HUES48 (cell line): ENCODE measurements around the gene HES2.

Source experiments
- H3K27ac ChIP-seq: one replicate; pipeline ENCODE4 v1.7.0; 2013; ENCODE audit warnings: low read depth, low read length, inconsistent platforms
- H3K27me3 ChIP-seq: 2 replicates; pipeline ENCODE4 v1.6.1; 2013; ENCODE audit warnings: mild to moderate bottlenecking, low read length; ENCODE audit not compliant: control insufficient read depth, insufficient read depth
- H3K36me3 ChIP-seq: 2 replicates; pipeline ENCODE4 v1.6.1; 2013; ENCODE audit warnings: low read length; ENCODE audit not compliant: control insufficient read depth, insufficient read depth
- H3K4me1 ChIP-seq: 2 replicates; pipeline ENCODE4 v1.6.1; 2013; ENCODE audit warnings: mild to moderate bottlenecking, low read length; ENCODE audit not compliant: control insufficient read depth, insufficient read depth
- H3K4me3 ChIP-seq: 2 replicates; pipeline ENCODE4 v1.5.1; 2013; ENCODE audit warnings: mild to moderate bottlenecking, low read depth, low read length
- H3K9ac ChIP-seq: 2 replicates; pipeline ENCODE4 v1.6.1; 2013; ENCODE audit warnings: mild to moderate bottlenecking, low read depth, low read length, moderate library complexity
- H3K9me3 ChIP-seq: 2 replicates; pipeline ENCODE4 v1.6.1; 2013; ENCODE audit warnings: low read length; ENCODE audit not compliant: control insufficient read depth, insufficient read depth

HES2 gene

GRCh38 chr1:6419804-6420453 lies at the start of gene HES2:
Gene HES2 (minus strand): TSS chr1:6419919. CDS start chr1:6419820, 99 bp downstream.
- Histone ChIP-seq H3K27me3 (peaks cover 99% of the 10 kb centered on the region), H3K4me1 (peaks cover 9% of the 10 kb centered on the region), H3K4me3 (peak within 1 kb of the TSS; percentile 56), H3K27ac (no peak within 1 kb of the TSS), H3K9me3 (no peaks in the 10 kb centered on the region), H3K9ac (no peak within 1 kb of the TSS), H3K36me3 (no peaks in the 10 kb centered on the region)

- Histone ChIP-seq H3K9ac (no peak overlapping the region), H3K27ac (no peak overlapping the region), H3K27me3 (no peaks in the 10 kb centered on the region), H3K9me3 (no peaks in the 10 kb centered on the region), H3K36me3 (peaks cover 41% of the 10 kb centered on the region), H3K4me3 (no peak overlapping the region), H3K4me1 (peaks cover 4% of the 10 kb centered on the region; the same call in 1 of the 2 replicates)
These were observed 49.2 kb upstream of the HES2 start for GRCh38 chr1:6468729-6469461.

GRCh38 chr1:6467744-6468688 lies 48.3 kb upstream of the HES2 start:
- H3K4me1 ChIP-seq: peaks cover 4% of the 10 kb centered on the region; the same call in 1 of the 2 replicates
- H3K27me3 ChIP-seq: no peaks in the 10 kb centered on the region
- no peak overlapping the region for H3K4me3 ChIP-seq
- no peak overlapping the region for H3K9ac ChIP-seq
- no peaks in the 10 kb centered on the region for H3K9me3 ChIP-seq
- H3K27ac ChIP-seq: no peak overlapping the region
- peaks cover 41% of the 10 kb centered on the region for H3K36me3 ChIP-seq

- H3K4me3 ChIP-seq: no peak overlapping the region
- peaks cover 4% of the 10 kb centered on the region; the same call in 1 of the 2 replicates for H3K4me1 ChIP-seq
- H3K9ac ChIP-seq: no peak overlapping the region
- no peaks in the 10 kb centered on the region for H3K9me3 ChIP-seq
- H3K27ac ChIP-seq: no peak overlapping the region
- H3K27me3 ChIP-seq: no peaks in the 10 kb centered on the region
- peaks cover 39% of the 10 kb centered on the region for H3K36me3 ChIP-seq
These were observed 47.5 kb upstream of the HES2 start for GRCh38 chr1:6467224-6467623.

- H3K27me3 ChIP-seq: no peaks in the 10 kb centered on the region
- peaks cover 4% of the 10 kb centered on the region; the same call in 1 of the 2 replicates for H3K4me1 ChIP-seq
- H3K27ac ChIP-seq: no peak overlapping the region
These were observed 47.0 kb upstream of the HES2 start for GRCh38 chr1:6466751-6467150.

GRCh38 chr1:6466023-6466422 lies 46.3 kb upstream of the HES2 start, which contains the start of gene TNFRSF25:
Gene TNFRSF25 (minus strand): TSS chr1:6466173. CDS start chr1:6466107, 66 bp downstream.
- H3K36me3 ChIP-seq: peaks cover 41% of the 10 kb centered on the region
- H3K4me1 ChIP-seq: peaks cover 4% of the 10 kb centered on the region; the same call in 1 of the 2 replicates
- H3K9me3 ChIP-seq: no peaks in the 10 kb centered on the region
- H3K27ac ChIP-seq: no peak within 1 kb of the TSS
- no peak within 1 kb of the TSS; the same call in 1 of the 2 replicates for H3K9ac ChIP-seq
- H3K4me3 ChIP-seq: peak within 1 kb of the TSS; percentile 47; the same call in 1 of the 2 replicates
- H3K27me3 ChIP-seq: no peaks in the 10 kb centered on the region

More at GRCh38 chr1:6466751-6467150, 47.0 kb upstream of the HES2 start:
- Histone ChIP-seq H3K36me3 (peaks cover 41% of the 10 kb centered on the region), H3K9me3 (no peaks in the 10 kb centered on the region), H3K9ac (no peak overlapping the region), H3K4me3 (no peak overlapping the region)

GRCh38 chr1:6465461-6466005 lies 45.8 kb upstream of the HES2 start:
- peak overlapping the region; percentile 47; the same call in 1 of the 2 replicates for H3K4me3 ChIP-seq
- no peaks in the 10 kb centered on the region for H3K9me3 ChIP-seq
- H3K27me3 ChIP-seq: no peaks in the 10 kb centered on the region
- no peak overlapping the region; the same call in 1 of the 2 replicates for H3K9ac ChIP-seq
- H3K4me1 ChIP-seq: peaks cover 9% of the 10 kb centered on the region; the same call in 1 of the 2 replicates
- peaks cover 40% of the 10 kb centered on the region for H3K36me3 ChIP-seq
- H3K27ac ChIP-seq: no peak overlapping the region

GRCh38 chr1:6464915-6465314 lies 45.2 kb upstream of the HES2 start:
- peaks cover 10% of the 10 kb centered on the region; the same call in 1 of the 2 replicates for H3K4me1 ChIP-seq
- no peak overlapping the region for H3K27ac ChIP-seq
- H3K9ac ChIP-seq: no peak overlapping the region
- no peaks in the 10 kb centered on the region for H3K9me3 ChIP-seq
- H3K27me3 ChIP-seq: no peaks in the 10 kb centered on the region
- no peak overlapping the region for H3K4me3 ChIP-seq
- peaks cover 34% of the 10 kb centered on the region for H3K36me3 ChIP-seq

GRCh38 chr1:6464514-6464836 lies 44.8 kb upstream of the HES2 start:
- peaks cover 29% of the 10 kb centered on the region for H3K36me3 ChIP-seq
- H3K9me3 ChIP-seq: no peaks in the 10 kb centered on the region
- no peak overlapping the region for H3K27ac ChIP-seq
- H3K27me3 ChIP-seq: no peaks in the 10 kb centered on the region
- H3K9ac ChIP-seq: no peak overlapping the region
- H3K4me3 ChIP-seq: no peak overlapping the region
- H3K4me1 ChIP-seq: peaks cover 10% of the 10 kb centered on the region; the same call in 1 of the 2 replicates

GRCh38 chr1:6463120-6463412 lies 43.3 kb upstream of the HES2 start:
- no peaks in the 10 kb centered on the region for H3K27me3 ChIP-seq
- peaks cover 15% of the 10 kb centered on the region for H3K36me3 ChIP-seq
- no peak overlapping the region for H3K27ac ChIP-seq
- no peaks in the 10 kb centered on the region for H3K9me3 ChIP-seq
- no peak overlapping the region for H3K9ac ChIP-seq
- H3K4me1 ChIP-seq: peaks cover 10% of the 10 kb centered on the region; the same call in 1 of the 2 replicates
- H3K4me3 ChIP-seq: no peak overlapping the region
